ENCODE results near the gene SKOR1.

Gene SKOR1

GRCh38 chr15:67824976-67825880 lies at the start of gene SKOR1:
Gene SKOR1, plus strand, starts transcription at chr15:67825509. Its CDS starts 94 bp downstream, at chr15:67825603.
- peak; percentile 37 for DNase-seq (ENCODE audit: low read depth)

- no peak for DNase-seq (ENCODE audit: low read depth)
Measured at GRCh38 chr15:67775998-67776397, 49.3 kb upstream of the SKOR1 start.

DNA sequence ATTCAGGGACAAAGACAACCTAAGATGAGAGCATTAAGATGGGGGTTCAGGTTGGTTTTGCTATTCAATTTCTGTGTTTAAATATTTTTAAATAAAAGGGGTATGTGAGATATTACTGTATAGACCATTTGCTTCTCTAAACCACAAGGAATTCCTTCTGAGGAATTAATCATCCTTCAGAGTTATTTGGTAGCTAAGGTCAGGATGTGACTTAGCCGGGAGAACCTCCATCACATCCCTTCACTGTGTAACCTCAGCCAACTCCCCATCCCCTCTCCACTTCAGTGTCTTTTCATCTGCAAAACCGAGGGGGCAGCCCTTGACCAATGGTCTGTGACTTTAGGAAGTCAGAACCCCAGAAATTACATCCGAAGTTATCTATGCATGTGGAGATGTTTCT lies 48.7 kb upstream of the SKOR1 start:
- DNase-seq (ENCODE audit: low read depth): peak; percentile 5

DNA sequence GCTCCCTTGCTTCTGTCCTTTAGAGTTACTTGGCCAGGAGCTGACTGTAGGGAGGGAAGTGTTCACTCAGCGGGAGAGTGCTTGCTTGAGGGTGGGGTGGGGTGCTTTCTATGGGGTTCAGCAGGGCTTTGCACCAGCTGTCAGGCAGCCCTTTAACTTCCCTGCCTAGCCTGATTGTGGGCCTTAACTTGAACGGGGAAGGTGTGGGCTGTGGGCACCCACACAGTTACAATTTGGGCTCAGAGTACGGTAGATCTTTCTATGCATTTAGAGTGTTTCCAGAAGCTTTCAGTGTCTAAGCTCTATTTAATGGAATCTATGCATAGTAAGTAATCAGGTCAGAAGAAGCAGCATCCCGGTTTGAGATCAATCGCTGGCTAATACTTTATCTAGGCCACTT lies 48.2 kb upstream of the SKOR1 start:
- DNase-seq (ENCODE audit: low read depth): no peak

DNA sequence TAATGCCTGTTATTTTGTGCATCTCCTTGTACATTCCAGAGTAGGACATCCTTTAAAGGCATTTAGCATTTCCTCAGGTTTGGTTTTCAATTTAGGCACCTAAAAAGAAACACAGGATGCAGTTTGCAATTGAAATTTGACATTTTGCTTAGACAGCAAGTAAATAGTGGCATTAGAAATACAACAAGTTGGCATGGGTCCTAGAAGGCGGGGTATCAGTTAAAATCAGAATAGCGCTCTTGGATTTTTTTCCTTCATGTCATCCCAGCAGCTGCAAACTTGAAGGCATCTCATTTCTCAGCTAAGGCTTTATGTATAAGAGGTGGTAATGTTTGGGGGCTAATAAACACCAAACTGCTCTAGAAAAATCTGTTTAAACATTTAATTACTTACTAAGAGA lies 47.5 kb upstream of the SKOR1 start:
- no peak for DNase-seq (ENCODE audit: low read depth)

GRCh38 chr15:67778968-67779548 lies 46.3 kb upstream of the SKOR1 start:
- no peak for DNase-seq (ENCODE audit: low read depth)

- no peak for DNase-seq (ENCODE audit: low read depth)
Measured at GRCh38 chr15:67779549-67780111, 45.7 kb upstream of the SKOR1 start.

DNA sequence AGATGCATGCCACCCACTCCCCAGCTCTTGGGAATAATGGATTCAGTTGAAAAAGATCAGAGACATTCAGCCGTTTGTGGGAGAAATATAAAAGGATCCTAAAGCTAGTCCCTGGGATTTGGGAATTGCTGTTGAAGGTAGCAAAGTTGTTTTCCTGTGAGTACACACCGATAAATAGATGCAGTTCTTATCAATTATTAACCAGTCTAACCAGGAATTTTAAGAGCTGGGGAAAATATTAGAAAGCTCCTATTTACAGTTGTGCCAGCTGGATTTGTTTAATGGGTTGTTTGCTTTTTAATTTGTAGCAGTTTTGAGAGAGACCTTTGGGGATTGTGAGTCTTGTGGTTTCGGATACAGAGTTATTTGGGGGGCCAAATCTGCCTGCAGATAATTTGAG lies 44.2 kb upstream of the SKOR1 start:
- DNase-seq (ENCODE audit: low read depth): no peak

- no peak for DNase-seq (ENCODE audit: low read depth)
Measured at GRCh38 chr15:67781907-67782690, 43.2 kb upstream of the SKOR1 start.

- no peak for DNase-seq (ENCODE audit: low read depth)
Measured at GRCh38 chr15:67782691-67782991, 42.7 kb upstream of the SKOR1 start.

- no peak for DNase-seq (ENCODE audit: low read depth)
Measured at GRCh38 chr15:67783303-67783702, 42.0 kb upstream of the SKOR1 start.

GRCh38 chr15:67784090-67784781 lies 41.1 kb upstream of the SKOR1 start:
- no peak for DNase-seq (ENCODE audit: low read depth)

- DNase-seq (ENCODE audit: low read depth): no peak
Measured at GRCh38 chr15:67784856-67785430, 40.4 kb upstream of the SKOR1 start.

- no peak for DNase-seq (ENCODE audit: low read depth)
Measured at GRCh38 chr15:67785431-67785830, 39.9 kb upstream of the SKOR1 start.

GRCh38 chr15:67786646-67787045 lies 38.7 kb upstream of the SKOR1 start:
- no peak for DNase-seq (ENCODE audit: low read depth)

- no peak for DNase-seq (ENCODE audit: low read depth)
Measured at GRCh38 chr15:67788986-67789385, 36.3 kb upstream of the SKOR1 start.

DNA sequence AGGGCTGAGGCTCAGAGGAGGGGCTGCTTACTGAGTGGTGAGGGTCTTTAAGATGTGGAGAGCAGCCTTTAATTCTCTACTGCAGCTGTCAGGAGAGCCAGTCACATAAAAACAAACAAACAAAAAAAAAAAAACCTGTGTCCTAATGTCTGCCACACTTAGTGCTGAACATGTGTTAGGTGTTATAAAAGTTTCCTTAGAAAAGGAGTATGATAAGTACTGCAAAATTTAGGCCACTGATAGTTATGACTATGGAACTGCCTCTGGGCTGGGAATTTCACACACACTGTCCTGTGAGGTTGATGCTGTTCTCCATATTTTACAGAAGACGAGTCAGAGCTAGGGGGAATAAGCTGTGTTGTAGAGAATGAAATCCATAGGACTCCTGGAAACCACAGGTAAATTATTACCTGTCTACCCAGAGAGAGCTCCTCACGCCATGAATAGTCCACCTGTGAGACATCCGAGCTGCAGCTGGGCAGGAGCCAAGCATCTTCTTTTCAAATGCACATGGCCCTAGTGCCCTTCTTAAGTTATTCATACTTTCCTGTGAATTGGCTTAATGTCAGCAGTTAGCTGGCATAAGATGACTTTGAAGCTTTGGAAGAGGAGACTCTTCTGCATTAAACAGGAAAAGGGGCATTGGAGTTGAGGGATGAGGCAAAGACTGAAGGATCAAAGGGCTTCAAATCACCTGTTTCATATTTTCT lies 34.5 kb upstream of the SKOR1 start:
- no peak for DNase-seq (ENCODE audit: low read depth)

GRCh38 chr15:67792250-67792942 lies 32.9 kb upstream of the SKOR1 start:
- no peak for DNase-seq (ENCODE audit: low read depth)

- no peak for DNase-seq (ENCODE audit: low read depth)
Measured at GRCh38 chr15:67794832-67795574, 30.3 kb upstream of the SKOR1 start.

Data from amniotic epithelial cell (primary cell).